Lung microvascular endothelial cell (primary cell): ENCODE data around the gene F12. TPM values are rescaled to one million over a fixed set of nuclear protein-coding genes. Genes with fewer than 3 reads are reported as not detected.
"Not testable (repeated sequence)": the region's sequence is repeated elsewhere in the genome, so short reads cannot be mapped to it uniquely, and the experiment has no call there.

Experiments
- DNase-seq, 2 donors: peaks; one replicate each; pipeline versions ENCODE4 v3.0.0 to v3.0.0-alpha.2; 2010; ENCODE audit warnings: low read depth in 2 of 2
- total RNA-seq: library from RNA; depleted of rRNA; stranded (reverse); fragments of >200 nt; gene quantifications from 2 replicates; pipeline ENCODE4 v1.2.1, GENCODE V29; 2014

Gene F12
- total RNA-seq, 1 donor from 2014 or later, result 0.40 TPM

GRCh38 chr5:177370488-177371119 is 38.8 kb downstream of the F12 start:
- DNase-seq, result peak; percentile 90 to 91

- no peak for DNase-seq
Observed at GRCh38 chr5:177369645-177370440, 39.5 kb downstream of the F12 start.

GRCh38 chr5:177368869-177369644 is 40.3 kb downstream of the F12 start:
- peak in 1 of 2 donors; percentile 33 for DNase-seq

- no peak for DNase-seq
Observed at GRCh38 chr5:177367981-177368868, 41.1 kb downstream of the F12 start.

- DNase-seq, result no peak
Observed at GRCh38 chr5:177367323-177367848, 42.0 kb downstream of the F12 start.

- peak; percentile 72 to 78 for DNase-seq
Observed at GRCh38 chr5:177366528-177367322, 42.6 kb downstream of the F12 start.

GRCh38 chr5:177365845-177366527 is 43.4 kb downstream of the F12 start:
- no peak for DNase-seq

- no peak for DNase-seq
Observed at GRCh38 chr5:177364159-177364962, 45.0 kb downstream of the F12 start.

GRCh38 chr5:177363565-177363964 is 45.8 kb downstream of the F12 start:
- DNase-seq, result no peak

GRCh38 chr5:177362610-177363507 is 46.5 kb downstream of the F12 start:
- peak in 1 of 2 donors; percentile 32 for DNase-seq

- DNase-seq, result no peak
Observed at GRCh38 chr5:177362292-177362609, 47.1 kb downstream of the F12 start.

- no peak for DNase-seq
Observed at GRCh38 chr5:177361418-177362291, 47.7 kb downstream of the F12 start.

- not testable (repeated sequence) for DNase-seq
Observed at GRCh38 chr5:177360740-177361139, 48.6 kb downstream of the F12 start.

GRCh38 chr5:177359860-177360259 is 49.5 kb downstream of the F12 start:
- no peak for DNase-seq

- no peak for DNase-seq
Observed at GRCh38 chr5:177359451-177359851, 49.9 kb downstream of the F12 start.

- DNase-seq, result peak in 1 of 2 donors; percentile 33
Observed at GRCh38 chr5:177358370-177358819, 51.0 kb downstream of the F12 start.
